Posterior vena cava (tissue), 2 donors: ENCODE data around the gene CC2D1A. TPM values are rescaled to one million over a fixed set of nuclear protein-coding genes. Genes with fewer than 3 reads are reported as not detected.

Source experiments
- DNase-seq: peaks from one replicate; pipeline ENCODE4 v3.0.0-alpha.2; 2020; ENCODE audit warnings: low spot score
- intact Hi-C, 2 donors: fragments of 100-400 bp; cut with DNase I; formaldehyde crosslinking; loops; one replicate each; pipeline versions ENCODE4 v1.14.1 to v1.14.2; 2022 to 2023
- long read RNA-seq, 2 donors: library from polyadenylated mRNA; unstranded; transcript quantifications; one replicate each; pipeline ENCODE4 v2.0.0, GENCODE V29; 2020 to 2021
- total RNA-seq, 2 donors: library from RNA; stranded (reverse); fragmentation: NEBNext Ultra II Directional; extraction: Animal tissue kit (Norgen Biotek cat#: 25700); gene quantifications; one replicate each; pipeline ENCODE4 v1.2.1, GENCODE V29; 2021
- donor health status: DM: yes; HTN: yes; CAD: no.
- donor health status: DM: yes; HTN: yes; CAD: no.

Gene CC2D1A
- total RNA-seq = 10 to 100 TPM; 16.8 to 22.6 TPM
- long read RNA-seq, donor 1, partial matches to known transcripts = 4 of 10 reads
- long read RNA-seq, donor 1, other reads (novel, unspliced or antisense) = 5 of 10 reads
- long read RNA-seq, donor 2, partial matches to known transcripts = 19 of 24 reads
- long read RNA-seq, donor 2, other reads (novel, unspliced or antisense) = 5 of 24 reads

- peak; percentile 97 for DNase-seq
- intact Hi-C loops = no loop called here
Measured at GRCh38 chr19:13905634-13906520, at the start of gene CC2D1A, which contains the start of gene BRME1. Gene CC2D1A, plus strand, starts transcription at chr19:13906201. Its CDS starts 241 bp downstream, at chr19:13906442. Gene BRME1, minus strand, starts transcription at chr19:13906117. Its CDS starts 1,225 bp downstream, at chr19:13904892.

DNA sequence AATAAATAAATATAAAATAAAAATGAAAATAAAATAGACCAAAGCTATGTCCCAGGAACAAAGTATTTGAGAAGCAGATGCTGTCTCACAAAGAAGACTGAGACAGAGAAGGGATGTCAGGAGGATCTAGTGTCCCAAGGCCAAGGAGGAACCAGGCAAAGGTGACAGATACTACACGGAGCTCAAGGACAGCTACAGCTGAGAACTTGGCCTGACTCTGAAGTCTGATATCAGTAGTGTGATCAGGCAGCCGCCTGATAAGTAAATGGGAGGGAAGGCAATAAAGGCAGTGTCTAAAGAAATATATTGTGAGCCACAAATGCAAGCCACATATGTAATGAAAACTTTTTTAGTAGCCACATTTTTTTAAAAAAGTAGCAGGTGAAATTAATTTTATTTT, 49.5 kb upstream of the CC2D1A start:
- intact Hi-C loops = no loop called here
- DNase-seq = no peak

DNA sequence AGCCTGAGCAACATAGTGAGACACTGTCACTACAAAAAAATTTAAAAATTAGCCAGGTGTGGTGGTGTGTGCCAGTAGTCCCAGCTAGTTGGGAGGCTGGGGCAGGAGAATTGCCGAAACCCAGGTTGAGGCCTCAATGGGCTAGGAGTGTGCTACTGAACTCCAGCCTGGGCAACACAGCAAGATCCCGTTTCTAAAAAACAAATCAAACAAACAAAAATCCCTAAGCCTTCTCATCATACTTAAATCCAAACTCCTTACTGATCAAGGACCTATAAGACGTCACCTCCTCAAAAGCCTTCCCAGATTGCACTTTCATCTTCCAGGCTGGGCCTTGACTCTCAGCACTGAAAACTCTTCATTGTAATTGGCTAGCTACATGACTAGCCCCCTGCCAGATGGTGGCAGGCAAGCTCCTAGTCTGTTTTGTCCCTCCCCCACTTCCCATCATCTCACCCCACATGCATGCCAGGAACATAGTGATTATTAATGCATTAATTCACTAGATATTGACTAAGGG, 46.6 kb upstream of the CC2D1A start:
- intact Hi-C loops = no loop called here
- DNase-seq = no peak

GRCh38 chr19:13860679-13861391, 45.2 kb upstream of the CC2D1A start:
- intact Hi-C loops = loop anchor here (5.0 kb wide), 2 partner anchors 79 to 264 kb away; no protein-coding TSS in a partner anchor
- DNase-seq = no peak

DNA sequence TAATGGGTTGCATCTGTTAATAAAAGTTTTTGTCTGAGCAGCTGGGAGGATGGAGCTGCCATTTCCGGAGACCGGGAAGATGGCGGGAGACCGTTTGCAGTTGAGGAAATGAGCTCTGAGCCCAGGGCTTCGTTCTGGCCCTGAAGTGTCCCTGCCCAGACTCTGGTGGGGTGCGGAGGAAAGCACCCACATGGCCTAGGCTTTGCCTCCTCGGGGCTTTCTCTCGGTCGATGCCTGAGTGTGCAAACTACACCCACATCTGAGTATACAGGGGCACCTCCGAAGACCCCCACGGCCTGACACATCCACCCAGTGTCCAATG, 44.6 kb upstream of the CC2D1A start:
- no peak for DNase-seq
- intact Hi-C loops = loop anchor here (5.0 kb wide), 2 partner anchors 79 to 264 kb away; no protein-coding TSS in a partner anchor

DNA sequence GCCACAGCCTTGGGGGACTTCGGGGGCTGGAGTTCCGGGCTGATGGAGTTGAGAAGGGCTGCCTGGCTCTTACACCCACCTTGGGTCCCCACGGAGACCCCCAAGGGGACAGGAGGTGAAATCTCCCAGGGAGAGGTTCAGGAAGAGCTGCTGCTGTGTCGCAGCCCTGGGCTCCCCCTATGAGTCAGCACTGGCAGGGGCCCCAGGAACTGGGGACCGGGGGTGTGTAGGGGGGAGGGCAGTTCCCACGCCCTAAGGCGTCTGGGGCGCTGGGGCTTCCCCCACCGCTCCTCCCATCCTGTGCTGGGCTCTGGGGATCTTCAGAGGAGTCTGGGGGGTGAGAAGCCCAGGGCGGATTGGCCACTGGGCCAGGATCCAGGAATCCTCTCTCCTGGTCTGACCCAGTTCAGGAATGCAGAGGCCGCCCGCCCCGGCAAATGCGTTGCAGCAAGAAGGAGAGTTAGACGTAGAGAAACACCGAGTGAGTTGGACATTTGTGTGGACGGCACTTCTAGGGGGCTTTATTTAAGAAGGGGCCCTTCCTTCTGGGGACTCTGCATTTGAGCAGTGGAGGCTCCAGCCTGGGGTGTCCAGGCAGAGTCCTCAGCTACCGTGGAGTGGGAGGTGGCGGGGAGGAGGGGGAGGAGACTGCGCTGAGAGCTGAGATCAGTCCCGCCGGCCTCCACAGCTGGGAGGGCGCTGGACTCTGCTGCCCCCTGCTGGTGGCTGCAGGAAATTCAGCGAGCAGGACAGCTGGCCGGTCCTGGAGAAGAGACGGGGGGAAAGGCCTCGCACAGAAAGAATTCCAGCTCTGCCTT, 44.1 kb upstream of the CC2D1A start:
- intact Hi-C loops = loop anchor here (5.0 kb wide), 2 partner anchors 80 to 265 kb away; no protein-coding TSS in a partner anchor
- DNase-seq = peak; percentile 98

DNA sequence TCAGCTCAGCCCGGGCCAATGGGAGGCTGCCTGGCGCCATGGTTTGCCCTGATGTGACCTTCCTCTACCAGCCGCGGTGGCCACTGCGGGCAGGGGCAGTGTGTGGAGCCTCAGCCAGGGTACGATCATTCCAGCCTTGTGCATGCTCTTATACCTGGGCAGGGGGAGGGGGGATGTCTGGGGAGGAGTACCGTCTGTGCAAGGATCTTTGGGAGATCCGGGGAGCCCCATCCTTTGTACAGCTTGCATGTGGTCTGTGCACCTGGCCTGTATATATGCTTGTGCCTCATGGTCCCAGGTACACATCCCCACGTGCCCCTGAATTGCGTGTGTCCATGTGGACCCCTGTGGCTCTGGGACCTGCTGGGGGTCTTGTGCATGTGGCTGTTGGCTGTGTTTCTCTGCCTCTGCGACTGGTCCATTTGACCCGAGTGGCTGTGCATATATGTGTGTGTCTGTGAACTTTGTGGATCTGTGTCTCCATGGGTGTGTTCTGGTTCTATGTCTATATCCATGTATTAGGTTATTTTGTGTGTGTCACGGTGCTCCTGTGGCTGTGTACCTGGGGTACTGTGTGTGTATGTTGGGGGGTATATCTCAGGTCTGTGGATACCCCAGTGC, 41.8 kb upstream of the CC2D1A start:
- intact Hi-C loops = loop anchor here (5.0 kb wide), 2 partner anchors 82 to 267 kb away; no protein-coding TSS in a partner anchor
- DNase-seq = no peak

- intact Hi-C loops = loop anchor here (5.0 kb wide), 2 partner anchors 83 to 268 kb away; no protein-coding TSS in a partner anchor
- DNase-seq = no peak
Measured at GRCh38 chr19:13864667-13865570, 41.1 kb upstream of the CC2D1A start.

GRCh38 chr19:13865571-13866462, 40.2 kb upstream of the CC2D1A start:
- intact Hi-C loops = no loop called here
- no peak for DNase-seq

DNA sequence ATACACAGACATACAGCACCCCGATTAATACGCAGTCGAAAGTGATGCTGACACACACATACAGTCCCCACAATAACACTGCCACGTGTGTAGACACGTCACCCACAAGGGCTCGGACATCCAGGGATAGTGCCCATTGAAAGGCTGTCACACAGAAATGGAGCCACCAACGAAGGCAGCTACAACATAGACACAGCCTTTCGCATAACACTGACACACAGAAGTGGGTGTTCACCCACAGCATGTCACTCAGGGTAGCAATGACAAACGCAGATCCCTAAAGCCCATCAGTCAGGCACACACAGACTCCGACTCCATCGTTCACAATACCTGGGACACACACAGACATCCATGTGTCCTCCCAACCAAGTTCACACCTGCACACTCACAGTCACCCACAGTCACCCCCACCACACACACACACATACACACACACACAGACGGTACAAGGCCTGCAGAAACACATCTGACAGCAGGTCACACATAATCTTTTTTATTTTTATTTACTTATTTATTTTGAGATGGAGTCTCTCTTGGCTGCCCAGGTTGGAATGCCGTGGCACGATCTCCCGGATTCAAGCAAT, 39.4 kb upstream of the CC2D1A start:
- intact Hi-C loops = no loop called here
- no peak for DNase-seq

DNA sequence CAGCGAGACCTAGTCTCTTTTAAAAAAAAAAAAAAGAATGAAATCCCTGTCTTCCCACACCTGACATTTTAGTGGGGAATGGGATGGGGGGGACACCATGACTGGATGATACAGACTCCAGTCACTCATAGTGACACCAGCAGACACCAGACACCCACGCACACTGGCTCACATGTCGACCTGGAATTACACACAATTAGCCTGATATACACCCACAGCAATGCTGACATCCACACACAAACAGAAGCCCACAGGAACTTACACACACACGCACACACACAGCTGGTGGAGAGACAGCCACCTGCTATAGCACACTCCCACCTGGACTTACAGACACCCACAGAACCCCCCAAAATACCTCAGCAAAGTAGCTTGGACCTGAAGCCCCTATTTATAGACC, 37.3 kb upstream of the CC2D1A start:
- intact Hi-C loops = no loop called here
- no peak for DNase-seq

DNA sequence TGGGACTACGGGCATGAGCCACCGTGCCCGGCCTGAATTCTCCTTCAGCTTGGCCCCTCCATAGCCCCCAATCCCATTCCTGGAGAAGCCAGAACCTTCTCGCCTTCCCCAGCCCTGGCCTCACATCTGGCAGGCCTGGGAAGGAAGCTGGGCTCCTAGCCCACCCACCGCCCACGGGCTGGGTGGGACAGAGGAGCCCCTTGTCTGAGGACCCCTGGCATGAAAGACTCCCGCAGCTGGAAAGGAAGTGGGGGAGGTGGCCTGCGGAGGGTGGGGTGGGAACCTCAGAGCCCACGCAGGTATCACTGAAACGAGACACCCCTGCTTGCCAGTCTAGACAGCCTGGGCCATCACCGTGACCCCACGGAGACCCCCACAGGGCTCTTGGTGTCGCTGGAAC, 36.7 kb upstream of the CC2D1A start:
- intact Hi-C loops = no loop called here
- DNase-seq = no peak

- intact Hi-C loops = no loop called here
- DNase-seq = no peak
Measured at GRCh38 chr19:13870873-13871272, 35.1 kb upstream of the CC2D1A start.

DNA sequence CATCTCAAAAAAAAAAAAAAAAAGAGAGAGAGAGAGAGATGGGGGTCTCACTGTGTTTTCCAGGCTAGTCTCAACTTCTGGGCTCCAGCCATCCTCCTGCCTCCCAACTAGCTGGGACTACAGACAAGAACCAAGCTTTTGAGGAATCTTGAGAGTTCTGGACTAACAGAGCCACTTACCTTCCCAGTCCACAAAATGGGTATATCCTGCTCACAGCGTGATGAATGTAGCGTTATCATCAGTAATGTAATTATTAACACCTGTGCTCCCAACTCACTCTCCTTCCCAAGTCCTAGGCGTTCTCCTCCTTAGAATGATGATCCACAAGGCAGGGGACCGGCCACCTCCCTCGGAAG, 33.7 kb upstream of the CC2D1A start:
- intact Hi-C loops = no loop called here
- no peak for DNase-seq

DNA sequence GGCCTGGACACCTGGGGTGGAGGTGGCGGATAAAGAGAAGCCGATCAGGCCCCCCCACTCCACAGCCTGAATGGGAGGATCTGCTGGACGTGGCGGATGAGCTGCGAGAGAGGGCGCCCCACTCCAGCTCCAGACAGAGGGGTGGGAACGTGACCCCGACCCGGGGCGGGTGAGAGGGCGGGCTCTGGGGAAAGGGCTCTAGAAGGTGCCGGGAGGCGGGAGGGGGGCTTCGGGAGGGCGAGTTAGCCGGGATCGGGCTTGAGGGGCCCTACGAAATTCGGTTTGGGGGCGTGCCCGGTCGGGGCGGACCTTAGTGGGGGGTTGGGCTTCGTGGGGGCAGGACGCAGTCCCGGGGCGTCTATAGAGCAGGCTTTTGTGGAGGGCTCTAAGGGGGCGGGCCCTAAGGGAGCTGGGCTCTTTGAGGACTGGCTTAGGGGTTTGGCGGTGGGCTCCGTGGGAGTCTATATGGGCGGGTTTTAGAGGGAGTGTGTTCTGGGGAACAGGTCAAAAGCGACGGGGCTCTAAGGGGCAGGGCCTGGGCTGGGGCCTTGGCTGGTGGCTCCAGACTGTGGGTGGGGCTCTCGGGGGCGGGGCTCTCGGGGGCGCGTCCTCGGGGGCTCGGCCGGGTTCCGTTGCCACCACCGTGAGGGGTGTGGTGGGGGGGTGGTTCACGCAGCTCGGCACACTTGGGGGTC, 33.2 kb upstream of the CC2D1A start:
- intact Hi-C loops = no loop called here
- no peak for DNase-seq
